PC-3 (cell line): ENCODE data around the gene FASTK. TPM values are rescaled to one million over a fixed set of nuclear protein-coding genes. Genes with fewer than 3 reads are reported as not detected.

Experiments
- ATAC-seq: fragments of 200-7000 bp; cut with Tn5 transposase; 2 replicates; pipeline ENCODE4 v1.9.1; 2020; ENCODE audit warnings: mild to moderate bottlenecking, moderate library complexity
- BruUV-seq: library from RNA; stranded (reverse); fragments of 400-500 nt; replicated peaks from 2 replicates; lab custom pipeline; 2021; lab: Mats Ljungman, UMichigan
- CTCF ChIA-PET: fragments of 300-600 bp; sonication (Branson Sonifier 250); formaldehyde crosslinking; loops from one replicate; lab custom pipeline; 2022; ENCODE audit warnings: antibody characterized with exemption; lab: Charles Lee
- POLR2A ChIA-PET: fragments of 300-600 bp; sonication (Branson Sonifier 250); formaldehyde crosslinking; loops from one replicate; lab custom pipeline; 2022; ENCODE audit warnings: antibody characterized with exemption; ENCODE audit not compliant: unreplicated experiment; lab: Charles Lee
- DNase-seq: peaks from one replicate; pipeline ENCODE4 v3.0.0-alpha.2; 2015
- H2AFZ ChIP-seq: fragments of 300-600 bp; sonication (generic); 2 replicates; pipeline ENCODE4 v1.6.0; 2016; ENCODE audit warnings: antibody characterized with exemption, low read length
- H3F3A ChIP-seq: fragments of 300-600 bp; sonication (generic); one replicate; pipeline ENCODE4 v1.6.0; 2017; ENCODE audit warnings: antibody characterized with exemption, low read length, control low read depth, mild to moderate bottlenecking; ENCODE audit not compliant: unreplicated experiment
- H3K27ac ChIP-seq: fragments of 300-600 bp; sonication (generic); 2 replicates; pipeline ENCODE4 v1.5.1; 2016; ENCODE audit warnings: mild to moderate bottlenecking, low read length
- H3K27me3 ChIP-seq: fragments of 300-600 bp; sonication (generic); 2 replicates; pipeline ENCODE4 v1.6.1; 2016; ENCODE audit warnings: low read length, mixed read lengths
- H3K36me3 ChIP-seq: fragments of 300-600 bp; sonication (generic); 2 replicates; pipeline ENCODE4 v1.6.1; 2016; ENCODE audit warnings: low read depth, mixed run types, low read length, mixed read lengths
- H3K4me1 ChIP-seq: fragments of 300-600 bp; sonication (generic); 2 replicates; pipeline ENCODE4 v1.5.1; 2016; ENCODE audit warnings: low read length; ENCODE audit not compliant: insufficient read depth
- H3K4me2 ChIP-seq: fragments of 300-600 bp; sonication (generic); 2 replicates; pipeline ENCODE4 v1.6.0; 2016; ENCODE audit warnings: low read length
- H3K4me3 ChIP-seq: fragments of 300-600 bp; sonication (generic); 2 replicates; pipeline ENCODE4 v1.5.1; 2016; ENCODE audit warnings: mild to moderate bottlenecking, low read length, mixed read lengths
- H3K79me2 ChIP-seq: fragments of 300-600 bp; sonication (generic); 2 replicates; pipeline ENCODE4 v1.6.1; 2017; ENCODE audit warnings: low read length, mixed read lengths
- H3K9ac ChIP-seq: fragments of 300-600 bp; sonication (generic); 2 replicates; pipeline ENCODE4 v1.6.0; 2016; ENCODE audit warnings: mild to moderate bottlenecking, low read length
- H3K9me2 ChIP-seq: fragments of 300-600 bp; sonication (generic); replicated peaks from 2 replicates; pipeline ENCODE4 v1.6.1; 2016; ENCODE audit warnings: mixed run types, low read length, mixed read lengths
- H3K9me3 ChIP-seq: fragments of 300-600 bp; sonication (generic); 2 replicates; pipeline ENCODE4 v1.6.1; 2016; ENCODE audit warnings: low read length, mixed read lengths
- H4K20me1 ChIP-seq: fragments of 300-600 bp; sonication (generic); 2 replicates; pipeline ENCODE4 v1.6.1; 2016; ENCODE audit warnings: low read length, mixed read lengths
- EZH2 ChIP-seq: fragments of 300-600 bp; sonication (generic); IDR thresholded peaks from one replicate; pipeline ENCODE4 v1.6.1; 2017; ENCODE audit warnings: antibody characterized with exemption, mild to moderate bottlenecking, low read length; ENCODE audit not compliant: unreplicated experiment
- EZH2phosphoT487 ChIP-seq: fragments of 300-600 bp; sonication (generic); IDR thresholded peaks from 2 replicates; pipeline ENCODE4 v1.6.1; 2018; ENCODE audit warnings: mild to moderate bottlenecking, antibody characterized with exemption, low read length, borderline replicate concordance
- intact Hi-C: fragments of 100-400 bp; cut with micrococcal nuclease; formaldehyde crosslinking; loops from 2 replicates; pipeline ENCODE4 v1.9.0; 2023
- total RNA-seq: library from RNA; depleted of rRNA; stranded (reverse); fragments of >200 nt; gene quantifications from 2 replicates; pipeline ENCODE4 v1.2.3, GENCODE V29; 2014
- TF ChIP-seq, protein P1 (sequence below): fragments of 300-600 bp; sonication (generic); conservative IDR thresholded peaks from 2 replicates; pipeline ENCODE4 v1.5.1; 2017; ENCODE audit warnings: antibody characterized with exemption, low read depth, mild to moderate bottlenecking, low read length

The FASTK gene
- total RNA-seq, 1 experiment from 2014 or later: 163 TPM

DNA sequence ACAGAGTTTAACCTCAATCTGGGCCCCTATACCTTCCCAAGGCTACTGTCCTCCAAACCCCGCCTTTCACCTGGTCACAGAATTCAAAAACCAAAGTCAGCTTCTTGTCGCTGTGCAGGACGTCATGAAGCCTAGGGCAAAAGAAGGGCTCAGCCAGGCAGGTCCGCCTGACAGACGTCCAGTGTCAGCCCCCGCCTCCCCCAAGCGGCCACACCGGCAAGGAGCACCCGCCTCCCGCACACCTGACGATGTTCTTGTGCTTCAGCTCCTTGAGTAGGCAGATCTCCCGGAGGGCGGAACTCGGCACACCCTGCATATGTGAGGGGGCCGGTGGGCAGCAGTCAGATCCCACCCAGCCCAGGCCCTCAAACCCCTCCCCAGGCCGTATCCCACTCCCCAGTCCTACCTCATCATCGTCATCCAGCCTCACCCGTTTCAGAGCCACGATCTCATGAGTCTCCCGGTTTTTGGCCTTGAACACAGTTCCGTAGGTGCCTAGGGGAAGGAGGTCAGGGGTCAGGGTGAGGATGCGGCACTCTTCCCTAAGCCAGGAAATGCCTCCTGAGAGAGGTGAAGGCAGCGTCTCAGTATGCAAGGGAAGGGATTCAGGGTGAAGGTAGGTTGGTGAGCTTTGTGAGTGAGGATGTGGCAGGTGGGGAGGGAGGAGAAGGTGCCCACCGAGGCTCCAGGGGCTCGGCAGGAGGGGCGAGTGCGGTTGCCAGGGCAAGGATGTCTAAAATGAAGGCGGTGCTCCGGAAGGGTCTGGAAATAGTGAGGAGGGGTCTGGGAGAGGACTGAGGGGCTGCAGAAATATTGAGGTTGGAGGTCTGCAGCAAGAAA lies 23.7 kb downstream of the FASTK start:
- no TSS peak for BruUV-seq
- Histone ChIP-seq H3K4me2 (peak overlapping the region; percentile 95), H3K27ac (no peak overlapping the region), H3K9me3 (no peaks in the 10 kb centered on the region), H2AFZ (peak overlapping the region; percentile 78), H3K4me3 (peak overlapping the region; percentile 86), H3K79me2 (peaks cover 24% of the 10 kb centered on the region), H4K20me1 (no peaks in the 10 kb centered on the region), H3K4me1 (peaks cover 33% of the 10 kb centered on the region), H3K9me2 (no peaks in the 10 kb centered on the region), H3K9ac (peak overlapping the region; percentile 63), H3F3A (no peaks in the 10 kb centered on the region), H3K36me3 (no peaks in the 10 kb centered on the region), H3K27me3 (no peaks in the 10 kb centered on the region)
- intact Hi-C loops: no loop called here
- no peak for TF ChIP-seq EZH2phosphoT487
- TF ChIP-seq, protein P1, sequence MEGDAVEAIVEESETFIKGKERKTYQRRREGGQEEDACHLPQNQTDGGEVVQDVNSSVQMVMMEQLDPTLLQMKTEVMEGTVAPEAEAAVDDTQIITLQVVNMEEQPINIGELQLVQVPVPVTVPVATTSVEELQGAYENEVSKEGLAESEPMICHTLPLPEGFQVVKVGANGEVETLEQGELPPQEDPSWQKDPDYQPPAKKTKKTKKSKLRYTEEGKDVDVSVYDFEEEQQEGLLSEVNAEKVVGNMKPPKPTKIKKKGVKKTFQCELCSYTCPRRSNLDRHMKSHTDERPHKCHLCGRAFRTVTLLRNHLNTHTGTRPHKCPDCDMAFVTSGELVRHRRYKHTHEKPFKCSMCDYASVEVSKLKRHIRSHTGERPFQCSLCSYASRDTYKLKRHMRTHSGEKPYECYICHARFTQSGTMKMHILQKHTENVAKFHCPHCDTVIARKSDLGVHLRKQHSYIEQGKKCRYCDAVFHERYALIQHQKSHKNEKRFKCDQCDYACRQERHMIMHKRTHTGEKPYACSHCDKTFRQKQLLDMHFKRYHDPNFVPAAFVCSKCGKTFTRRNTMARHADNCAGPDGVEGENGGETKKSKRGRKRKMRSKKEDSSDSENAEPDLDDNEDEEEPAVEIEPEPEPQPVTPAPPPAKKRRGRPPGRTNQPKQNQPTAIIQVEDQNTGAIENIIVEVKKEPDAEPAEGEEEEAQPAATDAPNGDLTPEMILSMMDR: no peak
- no peak for TF ChIP-seq EZH2
- ChIA-PET CTCF (no interaction called here), POLR2A (no interaction called here)
- ATAC-seq (no peak), DNase-seq (peak; percentile 20)

DNA sequence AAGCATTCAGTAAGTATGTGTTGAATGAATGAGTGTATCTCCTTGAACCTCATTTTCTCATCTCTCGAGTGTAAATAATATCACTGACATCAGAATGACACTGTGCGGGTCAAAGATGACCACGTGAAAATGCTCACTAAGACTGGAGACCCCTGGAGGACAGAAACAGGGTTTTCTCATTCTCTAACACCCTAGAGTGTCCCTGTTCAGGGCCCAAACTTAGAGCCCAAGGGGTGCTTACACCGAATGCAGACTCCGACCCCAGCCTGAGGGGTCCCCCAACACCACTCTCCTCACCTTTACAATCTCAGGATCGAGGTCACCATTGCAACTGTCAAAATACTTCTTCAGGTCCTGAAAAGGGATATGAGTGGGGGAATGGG lies 24.3 kb downstream of the FASTK start:
- ATAC-seq: no peak
- no TSS peak for BruUV-seq
- Histone ChIP-seq H4K20me1 (no peaks in the 10 kb centered on the region), H3F3A (no peaks in the 10 kb centered on the region), H3K4me1 (peaks cover 27% of the 10 kb centered on the region), H3K4me3 (no peak overlapping the region), H2AFZ (no peak overlapping the region), H3K9ac (no peak overlapping the region), H3K9me2 (no peaks in the 10 kb centered on the region), H3K4me2 (peak overlapping the region; percentile 95), H3K27me3 (no peaks in the 10 kb centered on the region), H3K79me2 (peaks cover 18% of the 10 kb centered on the region), H3K27ac (no peak overlapping the region), H3K9me3 (no peaks in the 10 kb centered on the region), H3K36me3 (no peaks in the 10 kb centered on the region)
- no peak for DNase-seq
- CTCF ChIA-PET: no interaction called here
- TF ChIP-seq EZH2 (no peak), EZH2phosphoT487 (no peak)
- TF ChIP-seq, protein P1: no peak
- intact Hi-C loops: no loop called here
- POLR2A ChIA-PET: no interaction called here

DNA sequence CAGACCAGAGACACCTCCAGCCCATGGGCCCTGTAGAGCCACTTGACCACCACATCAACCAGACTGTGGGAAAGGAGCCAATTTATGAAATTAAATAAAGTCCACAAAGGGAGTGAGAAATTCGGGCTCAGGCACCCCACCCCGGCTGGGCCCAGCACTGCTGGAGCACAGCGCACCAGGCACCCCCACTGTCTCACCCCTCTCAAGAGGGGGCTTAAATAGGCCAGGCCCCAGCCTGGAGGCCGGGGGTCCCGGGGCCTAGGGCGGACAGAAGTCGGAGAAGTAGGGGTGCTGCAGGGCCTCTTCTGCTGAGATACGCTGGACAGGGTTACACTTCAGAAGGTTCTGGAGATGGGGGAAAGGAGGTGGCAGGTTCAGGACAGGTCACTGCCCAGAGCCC lies 26.9 kb downstream of the FASTK start:
- intact Hi-C loops: no loop called here
- Histone ChIP-seq H2AFZ (no peak overlapping the region), H3K27me3 (no peaks in the 10 kb centered on the region), H3K9me3 (no peaks in the 10 kb centered on the region), H3K79me2 (no peaks in the 10 kb centered on the region), H3K9ac (no peak overlapping the region), H3K9me2 (no peaks in the 10 kb centered on the region), H3K4me1 (peaks cover 14% of the 10 kb centered on the region), H3K36me3 (no peaks in the 10 kb centered on the region), H3K27ac (no peak overlapping the region), H3K4me3 (no peak overlapping the region), H4K20me1 (no peaks in the 10 kb centered on the region), H3F3A (no peaks in the 10 kb centered on the region), H3K4me2 (no peak overlapping the region)
- ChIA-PET CTCF (no interaction called here), POLR2A (no interaction called here)
- BruUV-seq: TSS peak; percentile 11
- no peak for ATAC-seq
- TF ChIP-seq, protein P1: no peak
- TF ChIP-seq EZH2phosphoT487 (no peak), EZH2 (no peak)
- no peak for DNase-seq
